ENCODE results near the gene PCGF3. TPM values are rescaled to one million over a fixed set of nuclear protein-coding genes. Genes with fewer than 3 reads are reported as not detected.

The PCGF3 gene, protein sequence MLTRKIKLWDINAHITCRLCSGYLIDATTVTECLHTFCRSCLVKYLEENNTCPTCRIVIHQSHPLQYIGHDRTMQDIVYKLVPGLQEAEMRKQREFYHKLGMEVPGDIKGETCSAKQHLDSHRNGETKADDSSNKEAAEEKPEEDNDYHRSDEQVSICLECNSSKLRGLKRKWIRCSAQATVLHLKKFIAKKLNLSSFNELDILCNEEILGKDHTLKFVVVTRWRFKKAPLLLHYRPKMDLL
- total RNA-seq = 88.1 to 93.4 TPM (median 90.9 TPM) in 3 replicates

DNA sequence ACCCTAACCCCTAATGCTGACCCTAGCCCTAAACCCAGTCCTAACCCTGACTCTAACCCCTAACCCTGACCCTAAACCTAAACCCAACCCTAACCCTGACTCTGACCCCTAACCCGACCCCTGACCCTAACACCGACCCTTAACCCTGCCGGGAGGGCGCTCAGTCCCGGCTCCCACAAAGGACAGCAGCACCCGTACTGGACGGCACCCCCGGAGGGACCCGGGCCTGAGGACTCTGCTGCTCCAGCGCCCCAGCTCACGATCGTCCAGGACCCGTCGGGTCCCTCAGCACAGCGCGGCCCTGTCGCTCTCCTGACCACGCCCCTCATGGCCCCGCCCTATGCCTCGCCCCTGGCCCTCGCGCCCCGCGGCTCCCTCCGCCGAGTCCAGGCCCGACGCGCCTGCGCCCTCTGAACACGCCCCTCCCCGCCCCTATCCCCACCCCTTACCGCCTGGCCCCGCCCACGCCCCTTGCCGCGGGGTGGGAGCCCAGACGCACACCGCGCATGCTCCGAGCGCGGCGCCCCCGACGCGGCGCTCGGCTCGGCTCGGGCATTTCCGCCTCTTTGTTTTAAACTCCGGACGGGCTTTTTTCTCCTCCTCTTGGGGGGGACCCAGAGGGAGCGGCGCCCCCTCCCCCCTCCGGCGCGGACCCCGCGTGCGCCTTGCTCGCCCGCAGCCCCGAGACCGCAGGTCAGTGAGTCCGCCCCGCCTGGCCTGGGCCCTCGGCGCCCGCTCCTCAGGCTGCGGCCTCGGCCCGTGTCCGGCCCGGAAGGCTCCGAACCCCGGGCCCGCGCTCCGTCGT is at the start of gene PCGF3:
PCGF3 (plus strand) TSS at position 555 of the 805 bp plus-strand sequence. CDS start 27,849 bp downstream, outside the sequence.
- no peaks in the 10 kb centered on the region for H3K9me3 Mint-ChIP-seq
- H3K4me3 Mint-ChIP-seq = peak within 1 kb of the TSS; percentile 62
- TF ChIP-seq, protein P1, sequence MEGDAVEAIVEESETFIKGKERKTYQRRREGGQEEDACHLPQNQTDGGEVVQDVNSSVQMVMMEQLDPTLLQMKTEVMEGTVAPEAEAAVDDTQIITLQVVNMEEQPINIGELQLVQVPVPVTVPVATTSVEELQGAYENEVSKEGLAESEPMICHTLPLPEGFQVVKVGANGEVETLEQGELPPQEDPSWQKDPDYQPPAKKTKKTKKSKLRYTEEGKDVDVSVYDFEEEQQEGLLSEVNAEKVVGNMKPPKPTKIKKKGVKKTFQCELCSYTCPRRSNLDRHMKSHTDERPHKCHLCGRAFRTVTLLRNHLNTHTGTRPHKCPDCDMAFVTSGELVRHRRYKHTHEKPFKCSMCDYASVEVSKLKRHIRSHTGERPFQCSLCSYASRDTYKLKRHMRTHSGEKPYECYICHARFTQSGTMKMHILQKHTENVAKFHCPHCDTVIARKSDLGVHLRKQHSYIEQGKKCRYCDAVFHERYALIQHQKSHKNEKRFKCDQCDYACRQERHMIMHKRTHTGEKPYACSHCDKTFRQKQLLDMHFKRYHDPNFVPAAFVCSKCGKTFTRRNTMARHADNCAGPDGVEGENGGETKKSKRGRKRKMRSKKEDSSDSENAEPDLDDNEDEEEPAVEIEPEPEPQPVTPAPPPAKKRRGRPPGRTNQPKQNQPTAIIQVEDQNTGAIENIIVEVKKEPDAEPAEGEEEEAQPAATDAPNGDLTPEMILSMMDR (IDR thresholded peaks at IDR 0.05; ENCODE audit: unreplicated experiment) = no peak
- peak; percentile 99 for DNase-seq (ENCODE audit: low spot score in 2 of 2, unreplicated experiment in 2 of 2)
- peaks cover 18% of the 10 kb centered on the region for H3K36me3 Mint-ChIP-seq
- peaks cover 9% of the 10 kb centered on the region for H3K27me3 Mint-ChIP-seq (ENCODE audit: low read depth)
- peak within 1 kb of the TSS; percentile 56 for H3K27ac Mint-ChIP-seq
- H3K4me1 Mint-ChIP-seq = peaks cover 21% of the 10 kb centered on the region

DNA sequence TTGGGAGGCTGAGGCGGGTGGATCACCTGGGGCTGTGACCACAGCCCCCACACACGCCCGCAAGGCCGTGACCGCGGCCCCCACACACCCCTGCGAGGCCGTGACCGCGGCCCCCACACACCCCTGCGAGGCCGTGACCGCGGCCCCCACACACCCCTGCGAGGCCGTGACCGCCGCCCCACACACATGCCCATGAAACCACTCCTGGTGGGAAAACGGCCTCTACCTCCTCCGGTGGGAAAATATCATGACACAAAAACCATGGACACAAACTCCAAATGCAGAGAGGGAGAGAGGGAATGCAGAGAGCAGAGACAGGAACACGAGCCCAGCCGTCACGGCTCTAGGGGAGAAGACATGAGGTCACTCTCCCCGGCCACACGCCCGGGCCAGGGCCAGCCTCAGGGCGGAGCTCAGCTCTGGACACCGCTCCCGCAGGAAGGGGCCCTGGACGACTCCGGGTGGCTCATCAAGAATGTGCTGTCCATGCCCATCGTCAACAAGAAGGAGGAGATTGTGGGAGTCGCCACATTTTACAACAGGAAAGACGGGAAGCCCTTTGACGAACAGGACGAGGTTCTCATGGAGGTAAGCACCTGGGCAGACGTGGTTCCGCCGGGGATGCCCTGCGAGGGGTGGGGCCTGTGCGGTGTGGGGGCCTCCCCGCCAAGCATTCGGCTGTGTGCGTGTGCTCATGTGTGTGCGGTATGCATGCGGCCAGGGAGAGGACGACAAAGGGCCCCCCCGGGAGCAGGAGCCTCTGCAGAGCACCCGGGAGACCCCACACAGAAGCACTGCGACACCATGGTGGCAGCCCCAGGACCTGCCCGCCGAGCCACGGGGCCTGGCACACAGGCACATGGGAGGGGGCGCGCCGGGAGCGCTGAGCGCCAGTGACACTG is 48.9 kb upstream of the PCGF3 start:
- no peak for DNase-seq (ENCODE audit: low spot score in 2 of 2, unreplicated experiment in 2 of 2)
- peaks cover 9% of the 10 kb centered on the region for H3K36me3 Mint-ChIP-seq
- H3K27ac Mint-ChIP-seq = peak overlapping the region; percentile 39
- no peak overlapping the region for H3K4me3 Mint-ChIP-seq
- H3K9me3 Mint-ChIP-seq = no peaks in the 10 kb centered on the region
- peaks cover 2% of the 10 kb centered on the region for H3K27me3 Mint-ChIP-seq (ENCODE audit: low read depth)
- TF ChIP-seq, protein P1 (IDR thresholded peaks at IDR 0.05; ENCODE audit: unreplicated experiment) = no peak
- H3K4me1 Mint-ChIP-seq = peaks cover 4% of the 10 kb centered on the region

DNA sequence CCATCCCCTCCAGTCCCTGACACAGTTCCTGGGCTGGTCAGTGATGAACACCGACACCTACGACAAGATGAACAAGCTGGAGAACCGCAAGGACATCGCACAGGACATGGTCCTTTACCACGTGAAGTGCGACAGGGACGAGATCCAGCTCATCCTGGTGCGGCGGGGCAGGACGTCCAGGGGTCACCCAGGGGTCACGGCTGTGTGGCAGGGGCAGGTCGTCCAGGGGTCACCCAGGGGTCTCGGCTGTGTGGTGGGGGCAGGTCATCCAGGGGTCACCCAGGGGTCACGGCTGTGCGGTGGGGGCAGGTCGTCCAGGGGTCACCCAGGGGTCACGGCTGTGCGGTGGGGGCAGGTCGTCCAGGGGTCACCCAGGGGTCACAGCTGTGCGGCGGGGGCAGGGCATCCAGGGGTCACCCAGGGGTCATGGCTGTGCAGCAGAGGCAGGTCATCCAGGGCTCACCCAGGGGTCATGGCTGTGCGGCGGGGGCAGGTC is 48.2 kb upstream of the PCGF3 start:
- no peak for DNase-seq (ENCODE audit: low spot score in 2 of 2, unreplicated experiment in 2 of 2)
- Mint-ChIP-seq H3K9me3 (no peaks in the 10 kb centered on the region), H3K4me3 (no peak overlapping the region), H3K27ac (no peak overlapping the region), H3K4me1 (peaks cover 4% of the 10 kb centered on the region), H3K27me3 (ENCODE audit: low read depth) (no peaks in the 10 kb centered on the region), H3K36me3 (peaks cover 9% of the 10 kb centered on the region)
- TF ChIP-seq, protein P1 (IDR thresholded peaks at IDR 0.05; ENCODE audit: unreplicated experiment) = no peak

DNA sequence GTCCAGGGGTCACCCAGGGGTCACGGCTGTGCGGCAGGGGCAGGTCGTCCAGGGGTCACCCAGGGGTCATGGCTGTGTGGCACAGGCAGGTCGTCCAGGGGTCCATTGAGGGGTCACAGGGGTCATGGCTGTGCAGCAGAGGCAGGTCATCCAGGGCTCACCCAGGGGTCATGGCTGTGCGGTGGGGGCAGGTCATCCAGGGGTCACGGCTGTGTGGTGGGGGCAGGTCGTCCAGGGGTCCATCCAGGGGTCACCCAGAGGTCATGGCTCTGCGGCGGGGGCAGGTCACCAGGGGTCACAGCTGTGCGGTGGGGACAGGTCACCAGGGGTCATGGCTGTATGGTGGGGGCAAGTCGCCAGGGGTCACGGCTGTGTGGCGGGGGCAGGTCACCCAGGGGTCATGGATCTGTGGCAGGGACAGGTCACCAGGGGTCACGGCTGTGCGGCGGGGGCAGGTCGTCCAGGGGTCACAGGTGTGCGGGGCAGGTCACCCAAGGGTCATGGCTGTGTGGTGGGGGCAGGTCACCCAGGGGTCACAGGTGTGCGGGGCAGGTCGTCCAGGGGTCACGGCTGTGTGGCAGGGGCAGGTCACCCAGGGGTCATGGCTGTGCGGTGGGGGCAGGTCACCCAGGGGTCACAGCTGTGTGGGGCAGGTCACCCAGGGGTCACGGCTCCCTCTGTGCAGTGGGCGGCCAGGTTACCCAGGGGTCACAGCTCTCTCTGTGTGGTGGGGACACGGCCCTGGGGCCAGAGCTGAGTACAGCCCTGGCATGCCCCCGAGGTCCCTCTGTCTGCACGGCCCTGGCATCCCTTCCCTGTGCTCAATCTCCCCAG is 47.6 kb upstream of the PCGF3 start:
- Mint-ChIP-seq H3K9me3 (no peaks in the 10 kb centered on the region), H3K36me3 (peaks cover 9% of the 10 kb centered on the region), H3K4me3 (no peak overlapping the region), H3K27me3 (ENCODE audit: low read depth) (no peaks in the 10 kb centered on the region), H3K27ac (no peak overlapping the region), H3K4me1 (peaks cover 4% of the 10 kb centered on the region)
- TF ChIP-seq, protein P1 (IDR thresholded peaks at IDR 0.05; ENCODE audit: unreplicated experiment) = no peak
- no peak for DNase-seq (ENCODE audit: low spot score in 2 of 2, unreplicated experiment in 2 of 2)
